Panc1 (cell line): Measurements from ENCODE around the gene ASIC1. TPM values are rescaled to one million over a fixed set of nuclear protein-coding genes. Genes with fewer than 3 reads are reported as not detected.

Source experiments
- ATAC-seq: fragments of 200-7000 bp; cut with Tn5 transposase; 2 replicates; pipeline ENCODE4 v1.9.1; 2020; ENCODE audit warnings: mild to moderate bottlenecking, moderate library complexity
- BruUV-seq: library from RNA; stranded (reverse); fragments of 400-500 nt; replicated peaks from 2 replicates; lab custom pipeline; 2021; lab: Mats Ljungman, UMichigan
- CTCF ChIA-PET: fragments of 300-600 bp; sonication (Branson Sonifier 250); formaldehyde crosslinking; loops from one replicate; lab custom pipeline; 2022; ENCODE audit warnings: antibody characterized with exemption; lab: Charles Lee
- POLR2A ChIA-PET: fragments of 300-600 bp; sonication (Branson Sonifier 250); formaldehyde crosslinking; loops from one replicate; lab custom pipeline; 2022; ENCODE audit warnings: antibody characterized with exemption; lab: Charles Lee
- DNase-seq: peaks from one replicate; pipeline ENCODE4 v3.0.0-alpha.2; 2010; ENCODE audit warnings: low read depth, low spot score
- H3K27ac ChIP-seq: 2 replicates; pipeline ENCODE4 v1.5.1; 2011; ENCODE audit warnings: mild to moderate bottlenecking, low read length, inconsistent platforms
- H3K27me3 ChIP-seq: fragments of 200-500 bp; sonication (Bioruptor generic); 2 replicates; pipeline ENCODE4 v1.6.0; 2014; ENCODE audit warnings: low read length, inconsistent platforms; ENCODE audit not compliant: control insufficient read depth, insufficient read depth
- H3K36me3 ChIP-seq: fragments of 200-500 bp; sonication (Bioruptor generic); 2 replicates; pipeline ENCODE4 v1.5.1; 2014; ENCODE audit warnings: inconsistent platforms, mild to moderate bottlenecking, low read length, moderate library complexity; ENCODE audit not compliant: control insufficient read depth, insufficient read depth
- H3K4me1 ChIP-seq: 2 replicates; pipeline ENCODE4 v1.5.1; 2011; ENCODE audit warnings: inconsistent platforms, mild to moderate bottlenecking, low read length, moderate library complexity; ENCODE audit not compliant: control insufficient read depth, insufficient read depth
- H3K4me3 ChIP-seq, 2 experiments: 2 replicates each; pipeline ENCODE4 v1.5.1; 2011 to 2012; ENCODE audit warnings: low read depth in 2 of 2, low read length in 2 of 2, mild to moderate bottlenecking in 2 of 2, inconsistent platforms in 1 of 2, moderate library complexity in 1 of 2
- H3K9me3 ChIP-seq: fragments of 200-500 bp; sonication (Bioruptor generic); 2 replicates; pipeline ENCODE4 v1.5.1; 2014; ENCODE audit warnings: low read depth, mild to moderate bottlenecking, inconsistent platforms, low read length, moderate library complexity; ENCODE audit not compliant: control insufficient read depth, insufficient read depth
- POLR2AphosphoS5 ChIP-seq: IDR thresholded peaks from 2 replicates; pipeline ENCODE4 v1.6.1; 2012; ENCODE audit warnings: mild to moderate bottlenecking, low read depth, low read length, moderate library complexity
- REST ChIP-seq, 2 experiments: IDR thresholded peaks; 2 replicates each; pipeline ENCODE4 v1.6.1; 2011 to 2012; ENCODE audit warnings: low read depth in 2 of 2, control low read depth in 1 of 2, low read length in 1 of 2, mild to moderate bottlenecking in 1 of 2, moderate library complexity in 1 of 2; ENCODE audit not compliant: insufficient read depth in 1 of 2
- SIN3A ChIP-seq: IDR thresholded peaks from 2 replicates; pipeline ENCODE4 v1.6.1; 2012; ENCODE audit warnings: low read depth, mild to moderate bottlenecking, low read length, moderate library complexity, borderline replicate concordance; ENCODE audit not compliant: insufficient read depth
- TCF7L2 ChIP-seq: IDR thresholded peaks from 2 replicates; pipeline ENCODE4 v1.6.1; 2011; ENCODE audit warnings: mild to moderate bottlenecking, low read depth, low read length, inconsistent platforms
- in situ Hi-C: cut with HindIII; loops from 2 replicates; pipeline ENCODE4 v1.10.0; 2016; ENCODE audit warnings: low sequenced_read_pairs, low pct_unique_long_range_greater_than_20kb
- intact Hi-C: fragments of 100-400 bp; cut with micrococcal nuclease; formaldehyde crosslinking; loops from one replicate; pipeline ENCODE4 v1.10.0; 2022; ENCODE audit not compliant: unreplicated experiment
- total RNA-seq: library from RNA; stranded (reverse); gene quantifications from one replicate; pipeline ENCODE4 v1.2.1, GENCODE V29; 2021; ENCODE audit not compliant: unreplicated experiment
- TF ChIP-seq, protein P1 (sequence below): fragments of 450-650 bp; IDR thresholded peaks from 2 replicates; pipeline ENCODE4 v1.5.1; 2017; ENCODE audit warnings: mild to moderate bottlenecking

ASIC1 gene
- total RNA-seq, 1 experiment from 2014 or later = 13.5 TPM

GRCh38 chr12:50103351-50103750 is 46.0 kb downstream of the ASIC1 start:
- TF ChIP-seq, protein P1, sequence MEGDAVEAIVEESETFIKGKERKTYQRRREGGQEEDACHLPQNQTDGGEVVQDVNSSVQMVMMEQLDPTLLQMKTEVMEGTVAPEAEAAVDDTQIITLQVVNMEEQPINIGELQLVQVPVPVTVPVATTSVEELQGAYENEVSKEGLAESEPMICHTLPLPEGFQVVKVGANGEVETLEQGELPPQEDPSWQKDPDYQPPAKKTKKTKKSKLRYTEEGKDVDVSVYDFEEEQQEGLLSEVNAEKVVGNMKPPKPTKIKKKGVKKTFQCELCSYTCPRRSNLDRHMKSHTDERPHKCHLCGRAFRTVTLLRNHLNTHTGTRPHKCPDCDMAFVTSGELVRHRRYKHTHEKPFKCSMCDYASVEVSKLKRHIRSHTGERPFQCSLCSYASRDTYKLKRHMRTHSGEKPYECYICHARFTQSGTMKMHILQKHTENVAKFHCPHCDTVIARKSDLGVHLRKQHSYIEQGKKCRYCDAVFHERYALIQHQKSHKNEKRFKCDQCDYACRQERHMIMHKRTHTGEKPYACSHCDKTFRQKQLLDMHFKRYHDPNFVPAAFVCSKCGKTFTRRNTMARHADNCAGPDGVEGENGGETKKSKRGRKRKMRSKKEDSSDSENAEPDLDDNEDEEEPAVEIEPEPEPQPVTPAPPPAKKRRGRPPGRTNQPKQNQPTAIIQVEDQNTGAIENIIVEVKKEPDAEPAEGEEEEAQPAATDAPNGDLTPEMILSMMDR = no peak
- no peak for TF ChIP-seq POLR2AphosphoS5
- TF ChIP-seq REST (IDR thresholded peaks at IDR 0.05; ENCODE audit: insufficient read depth in 1 of 2, low read depth in 2 of 2, low read length in 1 of 2) = no peak
- TF ChIP-seq TCF7L2 = no peak
- no peak for TF ChIP-seq SIN3A
- ChIA-PET CTCF (interaction anchor here (0.5 to 1.4 kb wide), 4 partner anchors 11 to 282 kb away, joined by 3 to 8 read pairs (median 4); no protein-coding TSS in a partner anchor), POLR2A (no interaction called here)
- no peak for ATAC-seq
- Histone ChIP-seq H3K9me3 (no peaks in the 10 kb centered on the region), H3K4me1 (peaks cover 7% of the 10 kb centered on the region; the same call in 1 of the 2 replicates), H3K36me3 (no peaks in the 10 kb centered on the region), H3K4me3 (no peak overlapping the region), H3K27ac (no peak overlapping the region), H3K27me3 (no peaks in the 10 kb centered on the region)
- DNase-seq = no peak
- in situ Hi-C loops (no loop called here), intact Hi-C loops (no loop called here)
- BruUV-seq = no TSS peak

DNA sequence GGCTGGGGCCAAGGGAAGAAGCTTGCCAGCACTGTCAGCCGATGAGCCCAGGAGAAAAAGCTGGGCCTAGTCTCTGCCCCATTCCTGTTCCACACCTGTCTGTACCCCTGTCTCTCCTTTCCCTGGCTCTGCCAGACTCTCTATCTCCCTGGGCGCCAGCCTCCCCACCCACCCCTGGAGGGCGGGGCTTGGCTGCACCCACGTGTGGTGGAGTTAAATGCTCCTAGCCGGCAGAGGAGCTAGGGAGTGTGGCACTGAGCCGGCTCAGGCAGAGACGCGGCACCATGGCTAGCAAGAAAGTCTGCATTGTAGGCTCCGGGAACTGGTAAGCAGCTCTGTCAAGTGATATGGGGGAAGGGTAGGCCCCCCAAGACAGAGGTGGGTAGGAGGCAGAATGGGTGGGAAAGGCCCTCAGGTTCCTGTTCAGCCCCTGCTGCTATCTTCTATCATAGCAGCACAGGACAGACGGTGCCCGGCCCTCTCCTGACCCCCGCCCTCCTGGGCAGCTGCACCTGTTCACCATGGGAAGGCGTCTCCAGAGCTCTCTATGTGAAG is 46.4 kb downstream of the ASIC1 start, which contains the start of gene GPD1:
Gene GPD1, plus strand, starts transcription at position 242 of the 555 bp plus-strand sequence. Its CDS starts 43 bp downstream, at position 285.
- POLR2A ChIA-PET = interaction anchor here (0.6 kb wide), 1 partner anchor 63 kb away, joined by 3 read pairs; the partner anchor contains the start of gene CERS5
- CTCF ChIA-PET = interaction anchor here (0.5 to 1.4 kb wide), 3 partner anchors 71 to 281 kb away, joined by 3 to 8 read pairs (median 4); no protein-coding TSS in a partner anchor
- Histone ChIP-seq H3K9me3 (no peaks in the 10 kb centered on the region), H3K27me3 (no peaks in the 10 kb centered on the region), H3K36me3 (no peaks in the 10 kb centered on the region), H3K4me3 (no peak within 1 kb of the TSS), H3K27ac (no peak within 1 kb of the TSS), H3K4me1 (peaks cover 7% of the 10 kb centered on the region; the same call in 1 of the 2 replicates)
- no TSS peak for BruUV-seq
- intact Hi-C loops = no loop called here
- ATAC-seq (0 out of 2 replicates have a peak, but pooled peaks have one; percentile 43), DNase-seq (no peak)
- TF ChIP-seq, protein P1 = no peak
- TF ChIP-seq SIN3A = no peak
- in situ Hi-C loops = no loop called here
